Measurements from ENCODE around the gene ATP5PD.

GRCh38 chr17:75077496-75078283 is 30.9 kb upstream of the ATP5PD start:
- TF ChIP-seq CTCF (IDR thresholded peaks at IDR 0.05) (peak in 3 of 4 experiments; percentile 26 to 43 (median 41)), POLR2AphosphoS5 (IDR thresholded peaks at IDR 0.05) (peak; percentile 47)
